CD14-positive monocyte (primary cell): ENCODE measurements around the gene ZNF692. TPM values are rescaled to one million over a fixed set of nuclear protein-coding genes. Genes with fewer than 3 reads are reported as not detected.
"Not testable (repeated sequence)": the region's sequence is repeated elsewhere in the genome, so short reads cannot be mapped to it uniquely, and the experiment has no call there.

Experiments
- DNase-seq, 3 donors: peaks; one replicate each; pipeline ENCODE4 v3.0.0-alpha.2; 2011 to 2022
- H2AFZ ChIP-seq: 2 replicates; pipeline ENCODE4 v1.6.0; 2012; ENCODE audit warnings: mild to moderate bottlenecking, low read depth, low read length, inconsistent platforms; ENCODE audit not compliant: insufficient read depth, poor library complexity, severe bottlenecking
- H3K27ac ChIP-seq, 2 donors: 1 replicate in 1 of 2; 2 replicates in 1 of 2; pipeline ENCODE4 v1.5.1; 2012 to 2013; ENCODE audit warnings: low read length in 2 of 2, control low read depth in 1 of 2, inconsistent platforms in 1 of 2, low read depth in 1 of 2, mild to moderate bottlenecking in 1 of 2
- H3K27me3 ChIP-seq, 2 donors: one replicate each; pipeline versions ENCODE4 v1.6.0 to v1.6.1; 2011 to 2013; ENCODE audit warnings: low read length in 2 of 2; ENCODE audit not compliant: control insufficient read depth in 2 of 2, insufficient read depth in 2 of 2
- H3K36me3 ChIP-seq, 2 donors: replicated peaks in 1 of 2; 1 replicate in 1 of 2; 2 replicates in 1 of 2; pipeline versions ENCODE4 v1.5.1 to v1.6.1; 2012 to 2013; ENCODE audit warnings: low read length in 2 of 2, control low read depth in 1 of 2, inconsistent platforms in 1 of 2, mild to moderate bottlenecking in 1 of 2; ENCODE audit not compliant: insufficient read depth in 2 of 2, control insufficient read depth in 1 of 2
- H3K4me1 ChIP-seq, 2 donors: 1 replicate in 1 of 2; 2 replicates in 1 of 2; pipeline versions ENCODE4 v1.5.1 to v1.6.1; 2012 to 2013; ENCODE audit warnings: low read length in 2 of 2, control low read depth in 1 of 2, inconsistent platforms in 1 of 2, mild to moderate bottlenecking in 1 of 2, moderate library complexity in 1 of 2; ENCODE audit not compliant: insufficient read depth in 2 of 2, control insufficient read depth in 1 of 2
- H3K4me2 ChIP-seq: replicated peaks from 2 replicates; pipeline ENCODE3; 2012; ENCODE audit warnings: low read length, moderate library complexity, mild to moderate bottlenecking; ENCODE audit not compliant: poor library complexity, severe bottlenecking; ENCODE audit errors: extremely low read depth
- H3K4me3 ChIP-seq, 3 experiments: fragments of 200-600 bp in 1 of 3; sonication (generic) in 1 of 3; replicated peaks in 1 of 3; 1 replicate in 2 of 3; 2 replicates in 1 of 3; pipeline ENCODE4 v1.5.1; 2011 to 2013; ENCODE audit warnings: low read length in 3 of 3, mild to moderate bottlenecking in 3 of 3, control low read depth in 2 of 3, low read depth in 2 of 3, inconsistent platforms in 1 of 3, moderate library complexity in 1 of 3
- H3K79me2 ChIP-seq: 2 replicates; pipeline ENCODE4 v1.6.0; 2012; ENCODE audit warnings: mild to moderate bottlenecking, control low read depth, inconsistent platforms, low read length, moderate library complexity; ENCODE audit not compliant: insufficient read depth
- H3K9ac ChIP-seq: 2 replicates; pipeline ENCODE4 v1.6.0; 2017; ENCODE audit warnings: low read length, mild to moderate bottlenecking; ENCODE audit not compliant: insufficient read depth, poor library complexity, severe bottlenecking
- H3K9me3 ChIP-seq, 2 donors: replicated peaks in 1 of 2; 1 replicate in 1 of 2; 2 replicates in 1 of 2; pipeline versions ENCODE4 v1.5.1 to v1.6.1; 2012 to 2013; ENCODE audit warnings: low read length in 2 of 2, control low read depth in 1 of 2; ENCODE audit not compliant: control insufficient read depth in 1 of 2, insufficient read depth in 1 of 2
- H4K20me1 ChIP-seq: 2 replicates; pipeline ENCODE4 v1.6.0; 2012; ENCODE audit warnings: mild to moderate bottlenecking, low read length, control low read depth, moderate library complexity; ENCODE audit not compliant: insufficient read depth
- H3K27ac Mint-ChIP-seq, 7 donors: one replicate each; pipeline ENCODE4 v1.8.0; 2020; ENCODE audit warnings: mild to moderate bottlenecking in 7 of 7, mixed read lengths in 7 of 7, moderate library complexity in 6 of 7, inconsistent platforms in 2 of 7
- H3K27me3 Mint-ChIP-seq, 3 donors: one replicate each; pipeline ENCODE4 v1.8.0; 2021 to 2022; ENCODE audit warnings: low read depth in 3 of 3, mild to moderate bottlenecking in 3 of 3, mixed read lengths in 3 of 3, moderate library complexity in 3 of 3, inconsistent platforms in 1 of 3
- H3K36me3 Mint-ChIP-seq, 2 donors: one replicate each; pipeline ENCODE4 v1.8.0; 2020; ENCODE audit warnings: mixed read lengths in 2 of 2, inconsistent platforms in 1 of 2, mild to moderate bottlenecking in 1 of 2
- H3K4me1 Mint-ChIP-seq: one replicate; pipeline ENCODE4 v1.8.0; 2020; ENCODE audit warnings: mild to moderate bottlenecking, mixed read lengths
- H3K4me3 Mint-ChIP-seq, 2 donors: one replicate each; pipeline ENCODE4 v1.8.0; 2020; ENCODE audit warnings: mild to moderate bottlenecking in 2 of 2, mixed read lengths in 2 of 2, moderate library complexity in 1 of 2
- H3K9me3 Mint-ChIP-seq, 7 donors: one replicate each; pipeline ENCODE4 v1.8.0; 2020 to 2022; ENCODE audit warnings: mixed read lengths in 7 of 7, mild to moderate bottlenecking in 6 of 7, moderate library complexity in 6 of 7, inconsistent platforms in 2 of 7
- CTCF ChIP-seq: fragments of 200-600 bp; IDR thresholded peaks from one replicate; pipeline ENCODE4 v1.8.0; 2022; ENCODE audit warnings: antibody characterized with exemption, mild to moderate bottlenecking
- WGBS: methylation state at CpG from one replicate; pipeline ENCODE4 v1.1.5; 2013; ENCODE audit warnings: missing lambda C conversion rate; ENCODE audit not compliant: insufficient coverage; 5-methylcytosine and 5-hydroxymethylcytosine counted together
- intact Hi-C, 2 donors: fragments of 100-400 bp; cut with micrococcal nuclease; formaldehyde crosslinking; loops; one replicate each; pipeline versions ENCODE4 v1.15.0 to v1.15.1; 2023
- polyA plus RNA-seq, 3 donors: library from polyadenylated mRNA; depleted of rRNA in 1 of 3; unstranded in 2 of 3; stranded (reverse) in 1 of 3; fragments of 300-500 nt in 2 of 3; fragments of >200 nt in 1 of 3; fragmentation: Illumina TruSeq in 2 of 3; gene quantifications; 1 replicate in 2 of 3; 2 replicates in 1 of 3; pipeline ENCODE4 v1.2.3, GENCODE V29; 2012 to 2021

ZNF692 gene
- polyA plus RNA-seq, 3 donors, result 2.2 to 59.0 (median 2.4) TPM

GRCh38 chr1:248884632-248885295, 25.9 kb upstream of the ZNF692 start:
- H3K9me3 Mint-ChIP-seq, result peaks cover 0 to 4% (median 0%) of the 10 kb centered on the region in 7 donors
- intact Hi-C loops, result no loop called here
- H3K4me2 ChIP-seq, result no peak overlapping the region
- H3K79me2 ChIP-seq, result no peaks in the 10 kb centered on the region
- no peak overlapping the region for H3K4me3 ChIP-seq
- no peak overlapping the region for H2AFZ ChIP-seq
- no CpG with 5 or more reads among the region's 1 CpG for WGBS
- H3K27me3 ChIP-seq, result no peaks in the 10 kb centered on the region
- no peak overlapping the region for H3K27ac Mint-ChIP-seq
- H3K36me3 Mint-ChIP-seq, result no peaks in the 10 kb centered on the region
- no peaks in the 10 kb centered on the region for H3K36me3 ChIP-seq
- TF ChIP-seq CTCF, result no peak
- no peak overlapping the region for H3K4me3 Mint-ChIP-seq
- no peak overlapping the region for H3K9ac ChIP-seq
- H3K4me1 Mint-ChIP-seq, result no peaks in the 10 kb centered on the region
- H3K9me3 ChIP-seq, result no peaks in the 10 kb centered on the region
- peaks cover 0 to 3% (median 0%) of the 10 kb centered on the region in 3 donors for H3K27me3 Mint-ChIP-seq
- H3K27ac ChIP-seq, result no peak overlapping the region
- H3K4me1 ChIP-seq, result no peaks in the 10 kb centered on the region
- DNase-seq, result no peak
- H4K20me1 ChIP-seq, result no peaks in the 10 kb centered on the region

GRCh38 chr1:248882427-248882826, 23.5 kb upstream of the ZNF692 start:
- H3K79me2 ChIP-seq, H3K27me3 Mint-ChIP-seq, DNase-seq, H3K36me3 ChIP-seq, H3K9me3 ChIP-seq, H3K4me2 ChIP-seq, H3K27ac Mint-ChIP-seq, intact Hi-C loops, H4K20me1 ChIP-seq, H2AFZ ChIP-seq, H3K4me1 ChIP-seq, H3K9ac ChIP-seq, H3K27ac ChIP-seq, H3K36me3 Mint-ChIP-seq, H3K27me3 ChIP-seq, H3K9me3 Mint-ChIP-seq, H3K4me1 Mint-ChIP-seq, H3K4me3 Mint-ChIP-seq, H3K4me3 ChIP-seq: not testable (repeated sequence)
- WGBS, result no CpG with 5 or more reads among the region's 7 CpGs
